ENCODE data around the gene ERGIC3. TPM values are rescaled to one million over a fixed set of nuclear protein-coding genes. Genes with fewer than 3 reads are reported as not detected.

The ERGIC3 gene
- 354 and 460 TPM in 2 replicates for total RNA-seq

GRCh38 chr20:35541783-35542662, at the start of gene ERGIC3:
ERGIC3 (plus strand) TSS chr20:35542078; CDS start chr20:35542098, 20 bp downstream.
- FAIRE-seq (no peak), DNase-seq (ENCODE audit: low read depth) (peak; percentile 85)
- H3K36me3 ChIP-seq (ENCODE audit: control insufficient read depth, insufficient read depth, low read length): peaks cover 9% of the 10 kb centered on the region
- TF ChIP-seq CTCF (IDR thresholded peaks at IDR 0.05; ENCODE audit: insufficient read depth, low read length, severe bottlenecking): no peak
- H3K27me3 ChIP-seq (ENCODE audit: control insufficient read depth, insufficient read depth, low read length): no peaks in the 10 kb centered on the region
- H3K4me3 ChIP-seq (ENCODE audit: low read depth, low read length): peak within 1 kb of the TSS; percentile 100

GRCh38 chr20:35492352-35492751, 49.5 kb upstream of the ERGIC3 start:
- peaks cover 33% of the 10 kb centered on the region for H3K36me3 ChIP-seq (ENCODE audit: control insufficient read depth, insufficient read depth, low read length)
- H3K4me3 ChIP-seq (ENCODE audit: low read depth, low read length): no peak overlapping the region
- no peak for FAIRE-seq
- H3K27me3 ChIP-seq (ENCODE audit: control insufficient read depth, insufficient read depth, low read length): no peaks in the 10 kb centered on the region
- no peak for DNase-seq (ENCODE audit: low read depth)
- no peak for TF ChIP-seq CTCF (IDR thresholded peaks at IDR 0.05; ENCODE audit: insufficient read depth, low read length, severe bottlenecking)

GRCh38 chr20:35496481-35496880, 45.4 kb upstream of the ERGIC3 start:
- no peak overlapping the region for H3K4me3 ChIP-seq (ENCODE audit: low read depth, low read length)
- no peak for FAIRE-seq
- DNase-seq (ENCODE audit: low read depth): no peak
- H3K36me3 ChIP-seq (ENCODE audit: control insufficient read depth, insufficient read depth, low read length): peaks cover 32% of the 10 kb centered on the region
- H3K27me3 ChIP-seq (ENCODE audit: control insufficient read depth, insufficient read depth, low read length): no peaks in the 10 kb centered on the region
- TF ChIP-seq CTCF (IDR thresholded peaks at IDR 0.05; ENCODE audit: insufficient read depth, low read length, severe bottlenecking): no peak

- Histone ChIP-seq H3K36me3 (ENCODE audit: control insufficient read depth, insufficient read depth, low read length) (peaks cover 31% of the 10 kb centered on the region), H3K4me3 (ENCODE audit: low read depth, low read length) (no peak overlapping the region), H3K27me3 (ENCODE audit: control insufficient read depth, insufficient read depth, low read length) (no peaks in the 10 kb centered on the region)
- FAIRE-seq (no peak), DNase-seq (ENCODE audit: low read depth) (no peak)
- no peak for TF ChIP-seq CTCF (IDR thresholded peaks at IDR 0.05; ENCODE audit: insufficient read depth, low read length, severe bottlenecking)
Observed at GRCh38 chr20:35497320-35497719, 44.6 kb upstream of the ERGIC3 start.

GRCh38 chr20:35497780-35498189, 44.1 kb upstream of the ERGIC3 start:
- FAIRE-seq (no peak), DNase-seq (ENCODE audit: low read depth) (no peak)
- Histone ChIP-seq H3K27me3 (ENCODE audit: control insufficient read depth, insufficient read depth, low read length) (no peaks in the 10 kb centered on the region), H3K4me3 (ENCODE audit: low read depth, low read length) (no peak overlapping the region), H3K36me3 (ENCODE audit: control insufficient read depth, insufficient read depth, low read length) (peaks cover 31% of the 10 kb centered on the region)
- TF ChIP-seq CTCF (IDR thresholded peaks at IDR 0.05; ENCODE audit: insufficient read depth, low read length, severe bottlenecking): no peak
